Smooth muscle cell (in vitro differentiated cells): ENCODE results near the gene PEAR1. TPM values are rescaled to one million over a fixed set of nuclear protein-coding genes. Genes with fewer than 3 reads are reported as not detected.

ENCODE experiments used
- DNase-seq: peaks from one replicate; lab custom pipeline; 2025; ENCODE audit not compliant: unreplicated experiment; lab: John Stamatoyannopoulos, UW
- H2AFZ ChIP-seq: fragments of 200-600 bp; sonication (generic); 2 replicates; pipeline ENCODE4 v1.6.0; 2016; ENCODE audit warnings: antibody characterized with exemption, low read depth, mild to moderate bottlenecking
- H3F3A ChIP-seq: fragments of 200-600 bp; sonication (generic); 2 replicates; pipeline ENCODE4 v1.6.0; 2017; ENCODE audit warnings: antibody characterized with exemption, low read depth
- H3K27ac ChIP-seq: fragments of 200-600 bp; sonication (generic); 2 replicates; pipeline ENCODE4 v1.5.1; 2016; ENCODE audit warnings: low read depth, mild to moderate bottlenecking
- H3K27me3 ChIP-seq: fragments of 200-600 bp; sonication (generic); 2 replicates; pipeline ENCODE4 v1.6.1; 2016; ENCODE audit warnings: low read depth, mild to moderate bottlenecking
- H3K36me3 ChIP-seq: fragments of 200-600 bp; sonication (generic); 2 replicates; pipeline ENCODE4 v1.5.1; 2016; ENCODE audit warnings: low read depth
- H3K4me1 ChIP-seq: fragments of 200-600 bp; sonication (generic); 2 replicates; pipeline ENCODE4 v1.5.1; 2016; ENCODE audit warnings: low read depth
- H3K4me2 ChIP-seq: fragments of 200-600 bp; sonication (generic); 2 replicates; pipeline ENCODE4 v1.6.0; 2016; ENCODE audit warnings: mild to moderate bottlenecking
- H3K4me3 ChIP-seq: fragments of 200-600 bp; sonication (generic); 2 replicates; pipeline ENCODE4 v1.5.1; 2016; ENCODE audit warnings: mild to moderate bottlenecking
- H3K79me2 ChIP-seq: fragments of 200-600 bp; sonication (generic); 2 replicates; pipeline ENCODE4 v1.6.0; 2016; ENCODE audit warnings: low read depth, mild to moderate bottlenecking
- H3K9ac ChIP-seq: fragments of 200-600 bp; sonication (generic); 2 replicates; pipeline ENCODE4 v1.6.0; 2016; ENCODE audit warnings: low read depth
- H3K9me3 ChIP-seq: fragments of 200-600 bp; sonication (generic); replicated peaks from 2 replicates; pipeline ENCODE4 v1.5.1; 2016; ENCODE audit warnings: low read depth
- H4K20me1 ChIP-seq: fragments of 200-600 bp; sonication (generic); 2 replicates; pipeline ENCODE4 v1.6.0; 2016; ENCODE audit warnings: low read depth
- WGBS: methylation state at CpG from one replicate; pipeline ENCODE4 v1.1.7; 2016; ENCODE audit warnings: low lambda C conversion rate; 5-methylcytosine and 5-hydroxymethylcytosine counted together
- polyA plus RNA-seq: library from polyadenylated mRNA; unstranded; fragments of >200 nt; fragmentation: Nextera tagmentation; extraction: Ambion mirVana; gene quantifications from 2 replicates; pipeline ENCODE4 v1.2.1, GENCODE V29; 2016
- total RNA-seq: library from RNA; depleted of rRNA; stranded (reverse); fragments of >200 nt; gene quantifications from 2 replicates; pipeline ENCODE4 v1.2.3, GENCODE V29; 2014
- TF ChIP-seq, protein P1 (sequence below): fragments of 200-600 bp; sonication (generic); IDR thresholded peaks from 2 replicates; pipeline ENCODE4 v1.5.1; 2017; ENCODE audit warnings: borderline replicate concordance, mild to moderate bottlenecking, antibody characterized with exemption; ENCODE audit not compliant: insufficient read depth, poor library complexity, severe bottlenecking

PEAR1 gene
- total and polyA plus RNA-seq, 2 experiments from 2014 or later, result 2.3 to 3.7 TPM

DNA sequence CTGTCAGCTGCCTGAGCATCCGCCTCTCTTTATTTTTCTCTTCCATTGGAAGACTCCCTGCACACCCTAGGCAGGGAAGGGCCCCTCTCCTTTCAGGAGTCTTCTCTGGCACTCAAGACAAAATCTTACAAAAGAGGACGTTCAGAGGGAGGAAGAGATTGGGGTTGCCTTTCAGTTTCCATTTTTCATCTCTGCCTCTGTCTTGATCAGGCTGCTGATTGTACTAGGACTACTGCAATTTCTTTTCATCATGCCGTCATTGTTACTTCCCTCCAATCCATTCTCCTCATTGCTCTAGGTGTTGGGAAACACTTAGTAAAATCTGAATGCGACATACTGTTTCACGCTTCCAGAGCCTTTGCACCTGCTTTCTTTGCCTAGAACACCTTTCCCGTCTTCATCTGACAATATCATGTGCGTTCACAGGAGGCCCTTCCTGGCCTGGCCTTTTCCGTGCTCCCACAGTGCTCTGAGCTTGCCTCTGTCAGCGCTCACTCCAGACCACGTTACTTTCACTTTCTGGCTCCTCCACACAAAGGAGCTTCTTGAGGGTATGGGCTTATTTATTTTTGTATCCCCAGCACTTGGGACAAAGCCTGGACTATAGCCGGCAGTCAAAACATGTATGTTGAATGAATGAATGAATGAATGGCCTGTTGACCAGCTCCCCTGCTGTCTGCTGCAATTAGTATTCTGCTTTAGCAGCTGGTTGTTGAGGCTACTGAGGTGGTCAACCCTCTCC is 37.9 kb downstream of the PEAR1 start:
- DNase-seq, result no peak
- TF ChIP-seq, protein P1, sequence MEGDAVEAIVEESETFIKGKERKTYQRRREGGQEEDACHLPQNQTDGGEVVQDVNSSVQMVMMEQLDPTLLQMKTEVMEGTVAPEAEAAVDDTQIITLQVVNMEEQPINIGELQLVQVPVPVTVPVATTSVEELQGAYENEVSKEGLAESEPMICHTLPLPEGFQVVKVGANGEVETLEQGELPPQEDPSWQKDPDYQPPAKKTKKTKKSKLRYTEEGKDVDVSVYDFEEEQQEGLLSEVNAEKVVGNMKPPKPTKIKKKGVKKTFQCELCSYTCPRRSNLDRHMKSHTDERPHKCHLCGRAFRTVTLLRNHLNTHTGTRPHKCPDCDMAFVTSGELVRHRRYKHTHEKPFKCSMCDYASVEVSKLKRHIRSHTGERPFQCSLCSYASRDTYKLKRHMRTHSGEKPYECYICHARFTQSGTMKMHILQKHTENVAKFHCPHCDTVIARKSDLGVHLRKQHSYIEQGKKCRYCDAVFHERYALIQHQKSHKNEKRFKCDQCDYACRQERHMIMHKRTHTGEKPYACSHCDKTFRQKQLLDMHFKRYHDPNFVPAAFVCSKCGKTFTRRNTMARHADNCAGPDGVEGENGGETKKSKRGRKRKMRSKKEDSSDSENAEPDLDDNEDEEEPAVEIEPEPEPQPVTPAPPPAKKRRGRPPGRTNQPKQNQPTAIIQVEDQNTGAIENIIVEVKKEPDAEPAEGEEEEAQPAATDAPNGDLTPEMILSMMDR, result no peak
- no peaks in the 10 kb centered on the region for H3F3A ChIP-seq
- no peak overlapping the region for H3K27ac ChIP-seq
- H3K4me1 ChIP-seq, result no peaks in the 10 kb centered on the region
- peaks cover 55% of the 10 kb centered on the region for H3K27me3 ChIP-seq
- peaks cover 9% of the 10 kb centered on the region for H4K20me1 ChIP-seq
- WGBS, result 86% methylated on average over 11 of the region's 11 CpGs
- no peaks in the 10 kb centered on the region for H3K36me3 ChIP-seq
- H3K79me2 ChIP-seq, result no peaks in the 10 kb centered on the region
- H3K9me3 ChIP-seq, result no peaks in the 10 kb centered on the region
- H3K4me3 ChIP-seq, result no peak overlapping the region
- H3K4me2 ChIP-seq, result no peak overlapping the region
- no peak overlapping the region for H3K9ac ChIP-seq
- H2AFZ ChIP-seq, result no peak overlapping the region

DNA sequence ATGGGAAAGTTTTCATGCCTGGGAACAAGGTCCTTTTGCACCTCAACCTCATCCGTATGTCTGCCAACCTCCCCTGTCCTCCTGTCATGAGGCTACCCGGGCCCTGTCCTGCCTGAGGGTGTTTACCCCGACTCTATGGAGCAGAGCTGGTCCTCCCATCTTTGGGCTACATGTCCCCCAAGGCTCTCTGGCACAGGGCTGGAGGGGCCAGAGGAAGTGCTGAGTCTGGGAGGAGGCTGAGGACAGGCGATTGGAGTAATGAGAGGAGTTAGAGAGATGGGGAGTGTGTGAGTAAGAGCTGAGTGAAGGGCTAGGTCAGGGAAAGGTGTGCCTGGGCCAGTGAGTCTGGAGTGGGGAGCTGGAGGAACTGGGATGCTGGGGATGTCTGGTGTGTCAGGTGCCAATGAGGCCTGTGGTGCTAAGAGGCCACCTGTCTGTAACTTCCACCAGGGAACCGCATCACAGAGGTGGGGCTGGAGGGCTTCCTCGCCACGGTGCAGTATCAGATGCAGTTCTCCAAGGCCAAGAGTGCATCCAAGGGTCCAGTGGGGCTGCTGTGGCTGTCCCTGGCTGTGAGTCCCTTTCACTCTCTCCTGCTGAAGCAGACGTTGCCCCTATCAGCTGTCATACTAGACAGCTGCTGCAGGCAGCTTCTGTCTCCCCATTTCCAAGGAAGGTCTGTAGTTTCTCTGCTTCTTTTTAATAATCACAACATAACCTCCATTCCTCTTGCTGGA is 38.6 kb downstream of the PEAR1 start:
- Histone ChIP-seq H3K4me1 (no peaks in the 10 kb centered on the region), H2AFZ (no peak overlapping the region), H3K36me3 (no peaks in the 10 kb centered on the region), H3K27me3 (peaks cover 49% of the 10 kb centered on the region), H4K20me1 (peaks cover 4% of the 10 kb centered on the region), H3K4me2 (no peak overlapping the region), H3F3A (no peaks in the 10 kb centered on the region), H3K9ac (no peak overlapping the region), H3K9me3 (no peaks in the 10 kb centered on the region), H3K4me3 (no peak overlapping the region), H3K79me2 (no peaks in the 10 kb centered on the region), H3K27ac (no peak overlapping the region)
- no peak for DNase-seq
- 64% methylated on average over 8 of the region's 8 CpGs for WGBS
- TF ChIP-seq, protein P1, result no peak

DNA sequence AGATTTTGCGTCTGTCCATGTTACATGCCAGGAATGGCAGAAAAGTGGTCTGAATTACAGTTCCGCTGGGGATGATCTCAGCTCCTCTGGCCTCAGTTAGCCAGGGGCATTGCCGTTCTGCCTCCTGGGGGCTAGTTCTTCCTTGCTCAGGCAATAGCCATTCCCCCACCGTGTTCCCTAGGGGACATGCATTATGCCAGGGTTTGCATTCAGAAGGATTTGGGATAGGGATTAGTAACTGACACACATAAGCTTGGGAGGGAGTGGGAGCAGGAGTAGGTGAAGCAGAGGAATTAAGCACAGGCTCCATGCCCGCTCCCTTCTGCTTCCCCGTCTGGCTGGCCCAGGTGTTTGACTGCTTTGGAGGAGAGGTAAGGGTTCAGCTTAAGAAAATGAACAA is 39.6 kb downstream of the PEAR1 start:
- H3F3A ChIP-seq, result no peaks in the 10 kb centered on the region
- no peaks in the 10 kb centered on the region for H3K79me2 ChIP-seq
- no peaks in the 10 kb centered on the region for H3K4me1 ChIP-seq
- no peak overlapping the region for H3K27ac ChIP-seq
- no peak for DNase-seq
- H3K4me3 ChIP-seq, result no peak overlapping the region
- H3K9ac ChIP-seq, result no peak overlapping the region
- no peak overlapping the region for H2AFZ ChIP-seq
- peaks cover 40% of the 10 kb centered on the region for H3K27me3 ChIP-seq
- 92% methylated on average over 6 of the region's 6 CpGs for WGBS
- no peaks in the 10 kb centered on the region for H3K9me3 ChIP-seq
- H3K36me3 ChIP-seq, result no peaks in the 10 kb centered on the region
- TF ChIP-seq, protein P1, result no peak
- H4K20me1 ChIP-seq, result no peaks in the 10 kb centered on the region
- H3K4me2 ChIP-seq, result no peak overlapping the region
